Fibroblast of lung (primary cell): ENCODE results near the gene SELENOW.

Experiments
- EZH2 ChIP-seq: IDR thresholded peaks from 2 replicates; pipeline ENCODE4 v1.5.1; 2012; ENCODE audit warnings: low read length, control low read depth, mild to moderate bottlenecking; ENCODE audit errors: missing control alignments
- TF ChIP-seq, protein P1 (sequence below), 2 donors: IDR thresholded peaks in 1 of 2; conservative IDR thresholded peaks in 1 of 2; 1 replicate in 1 of 2; 2 replicates in 1 of 2; pipeline ENCODE4 v1.5.1; 2011 to 2012; ENCODE audit warnings: low read length in 2 of 2, control low read depth in 1 of 2, inconsistent platforms in 1 of 2, low read depth in 1 of 2, mild to moderate bottlenecking in 1 of 2

DNA sequence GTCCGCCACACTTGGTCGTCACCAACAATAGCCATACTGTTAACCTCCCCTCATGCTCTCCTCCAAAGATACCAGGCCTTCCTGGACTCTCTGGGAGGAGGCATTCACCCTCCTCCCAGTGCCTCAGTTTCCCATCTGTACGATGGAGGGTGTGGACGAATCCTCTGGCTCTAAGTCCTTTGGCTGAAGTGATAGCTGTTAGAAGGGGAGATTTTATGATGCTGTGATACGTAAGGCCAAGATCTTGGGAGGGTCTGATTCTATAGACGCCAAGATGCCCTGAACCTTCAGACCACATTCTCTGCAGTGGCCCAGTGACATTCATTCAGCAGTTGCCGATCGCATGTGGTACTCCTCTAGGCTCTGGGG lies 48.0 kb upstream of the SELENOW start:
- TF ChIP-seq, protein P1, sequence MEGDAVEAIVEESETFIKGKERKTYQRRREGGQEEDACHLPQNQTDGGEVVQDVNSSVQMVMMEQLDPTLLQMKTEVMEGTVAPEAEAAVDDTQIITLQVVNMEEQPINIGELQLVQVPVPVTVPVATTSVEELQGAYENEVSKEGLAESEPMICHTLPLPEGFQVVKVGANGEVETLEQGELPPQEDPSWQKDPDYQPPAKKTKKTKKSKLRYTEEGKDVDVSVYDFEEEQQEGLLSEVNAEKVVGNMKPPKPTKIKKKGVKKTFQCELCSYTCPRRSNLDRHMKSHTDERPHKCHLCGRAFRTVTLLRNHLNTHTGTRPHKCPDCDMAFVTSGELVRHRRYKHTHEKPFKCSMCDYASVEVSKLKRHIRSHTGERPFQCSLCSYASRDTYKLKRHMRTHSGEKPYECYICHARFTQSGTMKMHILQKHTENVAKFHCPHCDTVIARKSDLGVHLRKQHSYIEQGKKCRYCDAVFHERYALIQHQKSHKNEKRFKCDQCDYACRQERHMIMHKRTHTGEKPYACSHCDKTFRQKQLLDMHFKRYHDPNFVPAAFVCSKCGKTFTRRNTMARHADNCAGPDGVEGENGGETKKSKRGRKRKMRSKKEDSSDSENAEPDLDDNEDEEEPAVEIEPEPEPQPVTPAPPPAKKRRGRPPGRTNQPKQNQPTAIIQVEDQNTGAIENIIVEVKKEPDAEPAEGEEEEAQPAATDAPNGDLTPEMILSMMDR (conservative IDR thresholded peaks at IDR 0.05 in 1 of 2, IDR thresholded peaks at IDR 0.05 in 1 of 2; ENCODE audit: low read depth in 1 of 2, low read length in 2 of 2): no peak
- no peak for TF ChIP-seq EZH2
